ENCODE measurements around the gene GNG5.

- TF ChIP-seq POLR2A (IDR thresholded peaks at IDR 0.05; ENCODE audit: low read length) (no peak), GATA1 (IDR thresholded peaks at IDR 0.05; ENCODE audit: low read depth, low read length) (no peak)
These were observed 18.2 kb upstream of the GNG5 start for GRCh38 chr1:84524590-84524989.
